Measurements from ENCODE around the gene NR2F1.

The NR2F1 gene

GRCh38 chr5:93637697-93638096 lies 54.7 kb downstream of the NR2F1 start:
- DNase-seq (ENCODE audit: low read depth in 2 of 2), result no peak

GRCh38 chr5:93642526-93642925 lies 59.5 kb downstream of the NR2F1 start:
- no peak for DNase-seq (ENCODE audit: low read depth in 2 of 2)
